Smooth muscle cell (in vitro differentiated cells): ENCODE measurements around the gene ADA. TPM values are rescaled to one million over a fixed set of nuclear protein-coding genes. Genes with fewer than 3 reads are reported as not detected.

ENCODE experiments used
- DNase-seq: peaks from one replicate; lab custom pipeline; 2025; ENCODE audit not compliant: unreplicated experiment; lab: John Stamatoyannopoulos, UW
- H2AFZ ChIP-seq: fragments of 200-600 bp; sonication (generic); 2 replicates; pipeline ENCODE4 v1.6.0; 2016; ENCODE audit warnings: antibody characterized with exemption, low read depth, mild to moderate bottlenecking
- H3F3A ChIP-seq: fragments of 200-600 bp; sonication (generic); 2 replicates; pipeline ENCODE4 v1.6.0; 2017; ENCODE audit warnings: antibody characterized with exemption, low read depth
- H3K27ac ChIP-seq: fragments of 200-600 bp; sonication (generic); 2 replicates; pipeline ENCODE4 v1.5.1; 2016; ENCODE audit warnings: low read depth, mild to moderate bottlenecking
- H3K27me3 ChIP-seq: fragments of 200-600 bp; sonication (generic); 2 replicates; pipeline ENCODE4 v1.6.1; 2016; ENCODE audit warnings: low read depth, mild to moderate bottlenecking
- H3K36me3 ChIP-seq: fragments of 200-600 bp; sonication (generic); 2 replicates; pipeline ENCODE4 v1.5.1; 2016; ENCODE audit warnings: low read depth
- H3K4me1 ChIP-seq: fragments of 200-600 bp; sonication (generic); 2 replicates; pipeline ENCODE4 v1.5.1; 2016; ENCODE audit warnings: low read depth
- H3K4me2 ChIP-seq: fragments of 200-600 bp; sonication (generic); 2 replicates; pipeline ENCODE4 v1.6.0; 2016; ENCODE audit warnings: mild to moderate bottlenecking
- H3K4me3 ChIP-seq: fragments of 200-600 bp; sonication (generic); 2 replicates; pipeline ENCODE4 v1.5.1; 2016; ENCODE audit warnings: mild to moderate bottlenecking
- H3K79me2 ChIP-seq: fragments of 200-600 bp; sonication (generic); 2 replicates; pipeline ENCODE4 v1.6.0; 2016; ENCODE audit warnings: low read depth, mild to moderate bottlenecking
- H3K9ac ChIP-seq: fragments of 200-600 bp; sonication (generic); 2 replicates; pipeline ENCODE4 v1.6.0; 2016; ENCODE audit warnings: low read depth
- H3K9me3 ChIP-seq: fragments of 200-600 bp; sonication (generic); replicated peaks from 2 replicates; pipeline ENCODE4 v1.5.1; 2016; ENCODE audit warnings: low read depth
- H4K20me1 ChIP-seq: fragments of 200-600 bp; sonication (generic); 2 replicates; pipeline ENCODE4 v1.6.0; 2016; ENCODE audit warnings: low read depth
- WGBS: methylation state at CpG from one replicate; pipeline ENCODE4 v1.1.7; 2016; ENCODE audit warnings: low lambda C conversion rate; 5-methylcytosine and 5-hydroxymethylcytosine counted together
- polyA plus RNA-seq: library from polyadenylated mRNA; unstranded; fragments of >200 nt; fragmentation: Nextera tagmentation; extraction: Ambion mirVana; gene quantifications from 2 replicates; pipeline ENCODE4 v1.2.1, GENCODE V29; 2016
- total RNA-seq: library from RNA; depleted of rRNA; stranded (reverse); fragments of >200 nt; gene quantifications from 2 replicates; pipeline ENCODE4 v1.2.3, GENCODE V29; 2014
- TF ChIP-seq, protein P1 (sequence below): fragments of 200-600 bp; sonication (generic); IDR thresholded peaks from 2 replicates; pipeline ENCODE4 v1.5.1; 2017; ENCODE audit warnings: borderline replicate concordance, mild to moderate bottlenecking, antibody characterized with exemption; ENCODE audit not compliant: insufficient read depth, poor library complexity, severe bottlenecking

ADA gene
- total and polyA plus RNA-seq, 2 experiments from 2014 or later = 28.4 to 35.2 TPM

DNA sequence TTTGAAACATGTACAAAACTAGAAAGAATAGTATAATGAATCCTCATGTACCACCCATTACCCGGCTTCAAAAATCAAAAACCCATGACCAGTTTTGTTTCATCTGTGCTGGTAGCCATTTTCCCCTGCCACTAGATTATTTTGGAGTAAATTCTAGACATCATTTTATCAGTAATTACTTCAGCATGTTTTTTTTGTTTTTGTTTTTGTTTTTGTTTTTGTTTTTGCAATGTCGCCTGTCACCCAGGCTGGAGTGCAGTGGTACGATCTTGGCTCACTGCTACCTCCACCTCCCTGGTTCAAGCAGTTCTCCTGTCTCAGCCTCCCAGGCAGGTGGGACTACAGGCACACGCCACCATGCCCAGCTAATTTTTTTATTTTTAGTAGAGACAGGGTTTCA is 77.1 kb downstream of the ADA start:
- Histone ChIP-seq H3K9ac (no peak overlapping the region), H3K9me3 (no peaks in the 10 kb centered on the region), H3K4me2 (no peak overlapping the region), H2AFZ (no peak overlapping the region), H3F3A (peaks cover 46% of the 10 kb centered on the region), H4K20me1 (no peaks in the 10 kb centered on the region), H3K79me2 (peaks cover 25% of the 10 kb centered on the region), H3K4me1 (peaks cover 12% of the 10 kb centered on the region), H3K4me3 (no peak overlapping the region), H3K27me3 (no peaks in the 10 kb centered on the region), H3K36me3 (no peaks in the 10 kb centered on the region), H3K27ac (peak overlapping the region; percentile 99)
- 97% methylated on average over 4 of the region's 4 CpGs for WGBS
- DNase-seq = no peak
- TF ChIP-seq, protein P1, sequence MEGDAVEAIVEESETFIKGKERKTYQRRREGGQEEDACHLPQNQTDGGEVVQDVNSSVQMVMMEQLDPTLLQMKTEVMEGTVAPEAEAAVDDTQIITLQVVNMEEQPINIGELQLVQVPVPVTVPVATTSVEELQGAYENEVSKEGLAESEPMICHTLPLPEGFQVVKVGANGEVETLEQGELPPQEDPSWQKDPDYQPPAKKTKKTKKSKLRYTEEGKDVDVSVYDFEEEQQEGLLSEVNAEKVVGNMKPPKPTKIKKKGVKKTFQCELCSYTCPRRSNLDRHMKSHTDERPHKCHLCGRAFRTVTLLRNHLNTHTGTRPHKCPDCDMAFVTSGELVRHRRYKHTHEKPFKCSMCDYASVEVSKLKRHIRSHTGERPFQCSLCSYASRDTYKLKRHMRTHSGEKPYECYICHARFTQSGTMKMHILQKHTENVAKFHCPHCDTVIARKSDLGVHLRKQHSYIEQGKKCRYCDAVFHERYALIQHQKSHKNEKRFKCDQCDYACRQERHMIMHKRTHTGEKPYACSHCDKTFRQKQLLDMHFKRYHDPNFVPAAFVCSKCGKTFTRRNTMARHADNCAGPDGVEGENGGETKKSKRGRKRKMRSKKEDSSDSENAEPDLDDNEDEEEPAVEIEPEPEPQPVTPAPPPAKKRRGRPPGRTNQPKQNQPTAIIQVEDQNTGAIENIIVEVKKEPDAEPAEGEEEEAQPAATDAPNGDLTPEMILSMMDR = no peak

DNA sequence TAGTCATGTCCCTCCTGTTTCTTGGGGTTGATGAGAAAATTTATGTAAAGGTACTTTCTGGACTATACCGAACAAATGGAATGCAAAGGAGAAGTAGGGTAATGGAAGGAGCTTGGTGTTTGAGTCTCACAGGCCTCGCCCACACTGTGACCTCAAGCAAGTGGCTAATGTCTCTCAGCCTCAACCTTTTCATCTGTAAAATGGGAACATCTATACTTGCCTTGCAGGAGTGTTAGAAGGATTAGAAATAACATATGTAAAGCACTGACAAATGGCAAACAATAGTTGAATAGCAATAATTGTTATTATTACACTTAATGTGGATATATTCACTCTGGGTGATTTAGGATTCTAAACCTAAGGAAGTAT is 78.0 kb downstream of the ADA start:
- TF ChIP-seq, protein P1 = no peak
- 72% methylated on average over 2 of the region's 2 CpGs for WGBS
- peak overlapping the region; percentile 99 for H3K27ac ChIP-seq
- peaks cover 46% of the 10 kb centered on the region for H3F3A ChIP-seq
- H3K9me3 ChIP-seq = no peaks in the 10 kb centered on the region
- no peaks in the 10 kb centered on the region for H3K27me3 ChIP-seq
- no peak for DNase-seq
- H3K4me1 ChIP-seq = peaks cover 12% of the 10 kb centered on the region
- H3K9ac ChIP-seq = no peak overlapping the region
- peaks cover 21% of the 10 kb centered on the region for H3K79me2 ChIP-seq
- no peak overlapping the region for H2AFZ ChIP-seq
- no peaks in the 10 kb centered on the region for H4K20me1 ChIP-seq
- H3K4me2 ChIP-seq = peak overlapping the region; percentile 79
- no peaks in the 10 kb centered on the region for H3K36me3 ChIP-seq
- no peak overlapping the region for H3K4me3 ChIP-seq

DNA sequence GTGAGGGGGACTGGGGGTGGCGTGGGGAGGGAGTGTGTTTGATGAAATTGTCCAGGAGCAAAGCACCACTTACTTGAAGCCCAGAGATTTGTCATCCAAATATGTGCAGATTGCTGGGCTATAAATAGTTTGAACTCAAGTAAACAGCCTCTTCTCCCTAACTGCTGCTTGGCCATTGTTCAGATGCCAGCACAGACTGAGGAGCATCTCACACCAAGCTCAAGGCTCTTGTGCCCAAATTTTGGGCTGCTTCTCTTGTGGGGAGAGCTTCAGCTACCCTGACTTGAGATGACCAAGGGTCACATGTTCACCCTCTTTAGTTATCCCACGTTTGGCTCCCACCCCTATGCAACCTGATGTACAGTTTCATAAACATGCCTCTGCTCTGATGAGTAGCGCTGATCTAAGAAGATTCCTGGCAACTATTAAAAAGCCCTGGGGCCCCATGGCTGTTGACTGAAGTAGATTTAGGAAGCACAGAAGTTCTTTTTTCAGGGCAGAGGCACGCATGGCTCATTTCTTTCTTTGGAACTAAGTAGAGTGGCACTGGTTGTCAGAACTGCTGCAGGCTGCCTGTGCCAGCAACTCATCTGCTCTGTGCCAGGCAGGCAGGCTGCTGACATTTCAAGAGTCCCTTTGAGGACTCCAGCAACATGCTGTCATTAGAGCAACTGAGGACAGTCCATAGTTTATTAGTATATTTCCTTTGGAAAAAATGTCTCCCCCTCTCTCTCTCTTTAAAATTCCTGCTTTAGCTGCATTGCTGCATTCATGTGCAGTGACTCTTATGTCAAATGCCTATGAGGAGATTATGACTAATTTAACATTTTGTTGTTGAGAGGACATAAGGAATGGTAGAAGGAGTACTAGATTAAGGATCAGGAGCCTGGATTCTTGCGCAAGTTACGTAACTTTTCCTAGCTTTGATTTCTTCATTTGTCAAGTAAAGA is 78.7 kb downstream of the ADA start:
- Histone ChIP-seq H3K4me2 (peak overlapping the region; percentile 79), H3K9me3 (no peaks in the 10 kb centered on the region), H3F3A (peaks cover 46% of the 10 kb centered on the region), H4K20me1 (no peaks in the 10 kb centered on the region), H3K79me2 (peaks cover 17% of the 10 kb centered on the region), H3K4me1 (peaks cover 12% of the 10 kb centered on the region), H3K4me3 (peak overlapping the region; percentile 11), H3K27me3 (no peaks in the 10 kb centered on the region), H3K9ac (peak overlapping the region; percentile 86), H3K36me3 (no peaks in the 10 kb centered on the region), H3K27ac (peak overlapping the region; percentile 99), H2AFZ (no peak overlapping the region)
- 10% methylated on average over 6 of the region's 6 CpGs for WGBS
- TF ChIP-seq, protein P1 = no peak
- no peak for DNase-seq
